ENCODE measurements around the gene TBC1D24. TPM values are rescaled to one million over a fixed set of nuclear protein-coding genes. Genes with fewer than 3 reads are reported as not detected.
A peak's percentile ranks its signal among the peaks of the same experiment; 100 is the strongest.

Gene TBC1D24
- total and polyA plus RNA-seq, 8 donors, result 10.8 to 23.7 (median 18.2) TPM

- H3K27me3 ChIP-seq, result no peaks in the 10 kb centered on the region
- intact Hi-C loops (cut with DNase I), result no loop called here
- no peaks in the 10 kb centered on the region for H3K9me3 ChIP-seq
- ATAC-seq, result no peak
- peaks cover 0 to 8% (median 0%) of the 10 kb centered on the region in 3 donors for H3K36me3 ChIP-seq
- peak in 2 of 6 donors; percentile 13 to 55 for DNase-seq
- no peaks in the 10 kb centered on the region for H3K4me1 ChIP-seq
- 85 to 88% methylated on average over 8 of the region's 8 CpGs for WGBS, 2 donors
- TF ChIP-seq CTCF (IDR thresholded peaks at IDR 0.05), result no peak
- FAIRE-seq, result no peak
- no peak overlapping the region for H3K27ac ChIP-seq
- H3K4me3 ChIP-seq, result no peak overlapping the region
Observed at GRCh38 chr16:2526135-2526534, 51.2 kb downstream of the TBC1D24 start.

- 81% methylated on average over 12 of the region's 12 CpGs for WGBS, 2 donors
- ATAC-seq (no peak), FAIRE-seq (no peak), DNase-seq (peak in 3 of 6 donors; percentile 4 to 65 (median 32))
- H3K27ac ChIP-seq, result no peak overlapping the region
- intact Hi-C loops (cut with DNase I), result no loop called here
- TF ChIP-seq CTCF (IDR thresholded peaks at IDR 0.05), result no peak
- no peaks in the 10 kb centered on the region for H3K27me3 ChIP-seq
- peaks cover 0 to 8% (median 0%) of the 10 kb centered on the region in 3 donors for H3K36me3 ChIP-seq
- no peaks in the 10 kb centered on the region for H3K9me3 ChIP-seq
- H3K4me1 ChIP-seq, result no peaks in the 10 kb centered on the region
- H3K4me3 ChIP-seq, result no peak overlapping the region
Observed at GRCh38 chr16:2527071-2527783, 52.3 kb downstream of the TBC1D24 start.

- WGBS, 2 donors, result 95 to 97% methylated on average over 24 of the region's 24 CpGs
- no peak overlapping the region for H3K4me3 ChIP-seq
- H3K9me3 ChIP-seq, result no peaks in the 10 kb centered on the region
- H3K27me3 ChIP-seq, result no peaks in the 10 kb centered on the region
- peaks cover 0 to 1% (median 0%) of the 10 kb centered on the region in 3 donors for H3K4me1 ChIP-seq
- intact Hi-C loops (cut with DNase I), result no loop called here
- FAIRE-seq (no peak), ATAC-seq (no peak), DNase-seq (peak in 3 of 6 donors; percentile 4 to 79 (median 44))
- no peak overlapping the region for H3K27ac ChIP-seq
- peaks cover 0 to 8% (median 0%) of the 10 kb centered on the region in 3 donors for H3K36me3 ChIP-seq
- no peak for TF ChIP-seq CTCF (IDR thresholded peaks at IDR 0.05)
Observed at GRCh38 chr16:2527784-2528100, 52.8 kb downstream of the TBC1D24 start.

GRCh38 chr16:2528161-2529060 lies 53.5 kb downstream of the TBC1D24 start:
- ATAC-seq (no peak), DNase-seq (peak in 3 of 6 donors; percentile 7 to 76 (median 39)), FAIRE-seq (no peak)
- TF ChIP-seq CTCF (IDR thresholded peaks at IDR 0.05), result no peak
- H3K27me3 ChIP-seq, result no peaks in the 10 kb centered on the region
- no peaks in the 10 kb centered on the region for H3K9me3 ChIP-seq
- H3K4me3 ChIP-seq, result no peak overlapping the region
- H3K4me1 ChIP-seq, result peaks cover 0 to 4% (median 0%) of the 10 kb centered on the region in 3 donors
- 92% methylated on average over 36 of the region's 36 CpGs for WGBS, 2 donors
- no peak overlapping the region for H3K27ac ChIP-seq
- H3K36me3 ChIP-seq, result peaks cover 0 to 8% (median 0%) of the 10 kb centered on the region in 3 donors
- intact Hi-C loops (cut with DNase I), result no loop called here
